Erythroblast (primary cell): ENCODE measurements around the gene CHN2.

Source experiments
- DNase-seq, 2 experiments: peaks; one replicate each; lab custom pipeline; 2025; lab: John Stamatoyannopoulos, UW
- GATA1 ChIP-seq: IDR thresholded peaks from 2 replicates; pipeline ENCODE4 v1.6.1; 2011; ENCODE audit warnings: low read depth, mild to moderate bottlenecking, control low read depth, low read length, moderate library complexity
- POLR2A ChIP-seq: IDR thresholded peaks from 2 replicates; pipeline ENCODE4 v1.6.1; 2011; ENCODE audit warnings: mild to moderate bottlenecking, low read length

The CHN2 gene

DNA sequence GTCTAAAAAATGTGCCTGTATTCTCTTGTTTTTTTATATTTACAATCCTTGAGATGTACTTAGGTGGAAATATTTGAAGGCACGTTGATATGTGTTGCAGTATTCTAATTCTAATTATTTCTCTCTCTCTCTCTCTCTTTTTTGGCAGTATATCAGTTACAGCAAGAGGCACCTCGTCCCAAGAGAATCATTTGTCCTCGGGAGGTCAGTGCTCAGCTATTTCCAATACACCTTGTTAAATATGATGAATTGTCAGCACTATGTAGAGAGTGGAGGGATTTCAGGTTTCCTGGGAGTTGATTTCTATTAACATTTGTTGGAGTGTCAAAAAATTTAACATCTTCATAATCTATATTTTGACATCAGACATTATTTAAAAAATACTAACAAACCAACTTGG is 173.2 kb downstream of the CHN2 start:
- no peak for DNase-seq
- TF ChIP-seq GATA1 (no peak), POLR2A (no peak)

DNA sequence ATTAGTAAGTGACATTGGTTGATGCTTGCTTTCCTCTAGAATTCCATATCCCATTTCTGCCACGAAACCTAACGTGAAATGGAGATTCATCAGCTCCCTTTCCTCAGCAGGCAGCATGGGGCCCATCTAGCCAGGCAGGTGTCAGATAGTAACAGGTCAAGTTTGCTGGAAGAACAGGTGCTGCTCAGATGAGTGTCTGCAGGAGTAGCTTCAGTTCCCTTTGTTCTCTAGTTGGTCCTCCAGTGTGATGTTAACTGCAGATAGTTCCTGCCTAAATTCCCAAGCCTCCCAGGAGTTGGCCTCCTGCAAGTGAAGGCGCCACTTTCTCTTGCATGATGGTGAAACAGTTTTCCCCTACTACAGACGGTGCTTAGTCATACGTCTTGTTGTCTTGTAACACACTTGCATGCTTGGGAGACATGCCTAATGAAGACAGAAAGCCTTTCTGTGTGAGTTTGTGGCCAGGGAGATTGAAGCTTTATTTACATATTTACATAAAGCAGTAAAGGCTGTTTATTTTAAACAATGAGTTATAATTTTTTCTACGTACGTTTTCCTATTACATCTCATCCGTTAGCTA is 175.4 kb downstream of the CHN2 start:
- TF ChIP-seq POLR2A = no peak
- no peak for TF ChIP-seq GATA1
- DNase-seq = no peak

DNA sequence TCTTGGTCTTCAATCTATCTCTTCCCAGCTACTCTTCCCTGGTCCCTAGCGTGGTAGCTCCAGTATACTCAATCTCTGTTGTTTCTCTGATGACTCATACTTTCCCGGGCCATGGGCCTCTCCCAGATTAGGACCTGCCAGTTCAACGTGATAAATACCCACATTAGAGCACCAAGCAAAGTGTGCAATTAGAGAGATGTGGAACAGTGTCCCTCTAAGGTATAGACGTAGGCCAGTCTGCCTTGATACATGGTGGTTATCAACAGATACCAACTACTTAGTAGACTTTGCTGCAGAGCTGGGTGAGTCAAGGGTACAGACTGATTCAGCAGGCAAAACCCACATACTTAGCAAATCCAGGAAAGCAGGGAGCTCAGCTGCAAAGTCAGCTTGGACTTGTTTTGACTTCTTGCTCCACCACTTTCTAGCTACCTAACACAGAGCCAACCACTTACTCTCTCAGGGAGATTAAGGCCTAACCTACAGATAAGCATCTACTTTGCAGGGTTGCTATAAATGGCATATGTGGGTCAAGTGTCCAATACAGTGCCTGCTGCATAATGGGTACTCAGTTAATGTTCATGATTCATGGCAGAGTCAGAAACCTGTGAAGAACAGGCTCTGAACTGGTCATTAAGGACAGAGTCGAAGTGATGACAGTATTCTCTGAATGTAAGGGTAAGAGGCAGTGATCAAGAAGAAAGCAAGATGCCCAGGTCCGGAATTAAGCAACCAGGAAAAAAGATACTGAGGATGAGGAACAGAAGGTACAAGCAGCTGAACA is 176.1 kb downstream of the CHN2 start:
- no peak for DNase-seq
- TF ChIP-seq GATA1 (no peak), POLR2A (no peak)

DNA sequence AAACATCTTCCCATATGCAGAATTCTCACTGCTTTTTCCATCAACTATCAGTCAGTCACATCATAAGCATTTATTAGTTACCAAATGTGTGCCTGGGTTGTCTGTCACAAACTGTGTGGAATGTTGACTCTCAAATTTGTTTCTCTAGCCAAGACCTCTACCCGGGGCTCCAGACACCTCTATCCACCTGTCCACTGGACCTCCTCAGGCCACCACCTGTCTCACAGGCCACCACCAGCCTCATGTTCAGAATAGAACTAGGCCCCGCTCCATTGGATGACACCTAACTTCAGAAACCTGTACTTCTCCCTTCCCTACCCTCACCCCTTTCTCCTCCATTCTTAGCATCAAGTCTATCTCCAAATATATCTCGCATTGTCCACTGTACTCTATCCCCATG is 176.9 kb downstream of the CHN2 start:
- no peak for TF ChIP-seq GATA1
- no peak for DNase-seq

DNA sequence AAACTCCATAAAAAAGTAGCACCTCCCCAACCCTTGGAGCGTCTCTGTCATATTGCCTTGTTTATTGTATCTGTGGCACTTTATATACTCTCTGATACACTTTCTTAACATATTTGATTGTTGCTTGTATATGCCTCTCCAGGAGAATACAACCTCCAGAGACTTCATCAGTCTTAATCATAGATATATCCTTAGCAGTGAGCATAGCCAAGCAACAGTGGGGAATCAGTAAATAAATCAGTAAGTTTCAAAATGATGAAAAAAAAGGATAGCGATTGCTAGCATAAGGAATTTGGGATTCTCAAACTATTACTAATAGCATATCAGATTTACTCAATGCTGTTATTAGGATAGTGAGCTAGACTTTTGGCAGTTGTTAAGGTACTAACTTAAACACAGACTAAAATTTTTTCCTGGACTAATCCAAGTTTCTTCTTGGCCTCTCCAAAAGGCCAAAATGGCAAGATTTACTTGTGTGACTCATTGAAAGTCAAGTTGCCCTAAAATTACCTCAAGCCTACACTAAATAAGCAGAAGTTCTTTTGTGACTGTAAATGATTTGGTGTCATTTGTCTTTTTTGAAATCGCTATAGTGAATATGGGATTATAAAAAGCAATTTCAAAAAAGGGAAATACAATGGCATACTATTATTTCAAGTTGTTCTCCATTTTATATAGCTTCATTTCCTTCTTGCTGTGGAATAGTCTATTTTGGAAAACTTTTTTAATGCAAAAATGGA is 177.9 kb downstream of the CHN2 start:
- TF ChIP-seq POLR2A (no peak), GATA1 (no peak)
- no peak for DNase-seq

DNA sequence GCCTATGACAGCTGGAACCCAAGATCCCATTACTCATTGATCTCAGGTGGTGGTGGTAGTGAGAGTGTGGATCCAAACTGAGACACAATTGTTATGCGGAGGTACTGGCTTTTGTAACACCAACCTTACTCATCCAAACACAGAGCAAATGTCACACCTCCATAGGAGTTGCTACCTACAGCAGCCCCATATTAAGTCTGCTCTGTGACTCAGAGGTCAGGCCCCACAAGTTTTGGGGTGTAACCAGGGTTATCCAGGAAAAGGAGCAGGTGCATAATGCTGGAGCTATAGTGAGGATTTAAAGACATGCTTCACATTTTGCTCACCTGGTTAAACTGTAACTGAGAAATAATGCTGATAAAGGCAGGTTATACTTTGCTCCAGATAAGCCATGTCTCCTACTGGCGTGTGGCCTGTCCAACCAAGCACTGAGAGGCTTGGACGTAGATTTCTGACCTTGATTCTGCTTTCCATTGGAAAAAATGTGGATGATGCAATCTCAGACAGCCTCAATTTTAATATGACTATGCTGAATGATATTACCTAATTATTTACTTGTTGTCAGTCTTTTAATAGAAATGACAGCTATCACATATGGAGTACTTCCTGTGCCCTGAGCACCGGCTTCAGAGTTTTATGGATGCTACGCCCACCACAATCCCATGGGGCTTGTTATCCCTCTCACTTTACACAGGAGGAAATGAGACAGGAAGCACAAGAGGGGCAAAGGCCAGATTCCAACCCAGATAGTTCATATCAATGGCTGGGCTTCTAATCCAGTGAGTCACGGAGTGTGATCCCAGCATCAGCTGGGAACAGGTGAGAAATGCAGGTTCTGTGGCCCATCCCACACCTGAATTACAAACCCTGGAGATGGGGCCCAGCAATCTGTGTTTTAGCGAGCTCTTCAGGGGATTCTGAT is 181.3 kb downstream of the CHN2 start:
- no peak for DNase-seq
- TF ChIP-seq GATA1 (no peak), POLR2A (no peak)

DNA sequence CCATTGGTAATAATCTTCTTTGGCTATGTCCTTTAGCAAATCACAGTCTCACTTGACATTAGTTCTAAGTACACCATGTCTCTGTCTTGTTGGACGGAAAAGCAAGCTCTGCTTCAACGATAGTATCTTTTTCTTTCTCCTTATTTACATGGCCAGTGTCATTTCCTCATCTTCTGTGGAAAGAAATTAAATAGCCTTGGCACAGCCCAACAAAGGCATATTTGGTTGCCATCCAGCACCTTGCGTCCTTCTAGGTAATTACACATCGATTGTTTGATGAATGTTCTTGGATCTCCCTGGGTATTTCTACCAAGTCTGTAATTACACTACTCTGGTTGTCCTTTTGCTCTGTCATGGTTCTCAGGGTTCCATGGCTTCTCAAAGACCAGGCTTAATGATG is 183.1 kb downstream of the CHN2 start:
- TF ChIP-seq GATA1 = no peak
- TF ChIP-seq POLR2A = no peak
- no peak for DNase-seq

DNA sequence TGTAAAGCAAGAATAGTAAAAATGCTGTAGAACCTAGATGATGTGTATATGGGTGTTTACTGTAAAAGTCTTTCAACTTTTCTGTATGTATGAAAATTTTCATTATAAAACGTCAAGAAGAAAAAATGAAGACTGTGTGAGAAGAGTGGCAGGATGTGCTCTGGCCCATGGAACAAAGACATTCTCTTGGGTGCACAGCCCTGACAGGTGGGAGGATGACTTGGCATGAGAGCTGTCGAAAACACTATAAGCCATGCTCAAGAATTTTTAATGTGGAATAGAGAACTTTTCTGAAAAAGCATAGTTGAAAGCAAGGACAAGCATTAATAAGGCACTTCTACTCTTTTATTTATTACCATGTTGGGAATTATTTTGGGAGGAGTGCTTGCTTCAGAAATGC is 185.0 kb downstream of the CHN2 start:
- TF ChIP-seq POLR2A (no peak), GATA1 (no peak)
- no peak for DNase-seq

DNA sequence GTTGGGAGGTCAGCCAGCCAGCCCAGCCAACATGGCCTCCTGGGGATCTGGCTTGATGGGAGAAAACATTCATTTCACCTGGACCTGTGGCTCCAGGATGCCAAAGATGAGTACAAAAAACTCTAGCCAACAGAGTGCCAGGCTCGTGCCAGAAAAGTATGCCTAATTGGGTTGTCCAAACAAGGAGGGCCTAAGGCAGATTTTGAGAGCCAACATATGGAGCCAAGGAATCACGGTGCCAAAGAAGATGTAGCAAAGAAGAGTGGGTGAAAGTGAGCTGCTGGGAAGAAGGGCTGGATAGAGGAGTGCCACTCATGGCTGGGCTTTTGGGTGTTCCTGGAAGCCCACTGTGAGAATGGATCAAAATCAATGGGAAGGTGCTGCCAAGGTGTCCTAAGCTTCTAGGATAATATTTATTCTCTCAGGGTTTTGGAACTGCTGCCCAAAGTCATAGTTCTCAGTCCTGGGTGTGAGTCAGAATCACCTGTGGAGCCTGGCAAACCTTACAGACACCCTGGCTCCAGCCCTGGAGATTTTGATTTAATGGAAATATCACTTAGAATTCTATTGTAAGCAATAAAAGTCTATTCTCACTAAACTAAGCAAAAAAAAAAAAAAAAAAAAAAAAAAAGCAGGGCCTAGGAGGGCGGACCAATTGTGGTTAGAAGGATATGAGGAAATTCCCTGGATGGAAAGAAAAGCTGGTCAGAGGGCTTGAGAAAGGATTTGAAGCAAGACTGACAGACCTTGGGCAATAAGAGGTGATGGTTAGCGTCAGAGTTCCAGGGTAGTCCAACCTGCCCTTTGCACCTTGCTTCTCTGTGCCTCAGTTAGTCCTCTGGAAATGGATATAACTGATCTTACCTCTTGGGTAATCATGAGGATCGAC is 186.9 kb downstream of the CHN2 start:
- DNase-seq = no peak
- TF ChIP-seq GATA1 = no peak
- TF ChIP-seq POLR2A = no peak

DNA sequence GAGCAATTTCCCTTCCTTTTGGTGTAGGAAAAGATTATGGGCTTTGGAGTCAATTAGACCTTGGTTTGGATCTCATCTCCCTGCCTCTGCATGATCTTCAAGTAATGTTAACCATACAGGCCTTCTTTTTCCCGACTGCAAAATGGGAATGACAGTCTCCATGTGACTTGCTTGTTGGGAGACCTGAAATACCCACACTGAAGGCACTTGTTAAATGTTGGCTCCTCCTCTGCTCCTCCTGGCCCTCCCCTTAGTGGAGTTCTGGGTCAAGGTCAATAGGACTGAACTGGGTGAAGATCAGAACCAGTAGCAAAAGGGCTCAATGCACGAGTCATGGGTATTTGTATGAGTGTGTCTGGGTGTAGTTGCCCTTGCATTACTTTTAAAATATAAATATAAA is 189.7 kb downstream of the CHN2 start:
- no peak for DNase-seq

DNA sequence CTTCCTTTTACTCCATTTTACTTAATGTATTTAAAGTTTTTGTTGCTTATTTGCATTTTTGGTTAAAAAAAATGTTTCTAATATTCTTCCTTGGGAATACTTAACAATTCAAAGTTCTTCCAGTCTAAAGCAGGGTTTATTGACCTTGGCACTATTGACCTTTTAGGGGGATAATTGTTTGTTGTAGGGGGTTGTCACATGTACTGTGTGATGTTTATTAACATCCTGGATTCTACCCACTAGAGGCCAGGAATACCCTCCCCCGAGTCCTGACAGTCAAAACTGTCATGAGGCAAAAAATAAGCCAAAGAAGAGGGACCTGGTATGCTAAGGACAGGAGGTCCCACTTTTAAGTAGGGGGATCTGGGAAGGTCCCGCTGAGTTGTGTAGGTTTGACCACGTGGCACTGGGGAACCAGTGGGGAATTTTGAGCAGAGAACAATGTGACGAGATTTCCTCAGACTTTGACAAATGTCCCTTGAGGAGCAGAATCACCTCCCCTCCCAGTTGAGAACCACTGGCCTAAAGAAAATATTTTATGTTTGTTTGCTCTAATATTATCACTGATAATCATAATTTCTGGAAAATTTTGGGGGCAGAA is 190.7 kb downstream of the CHN2 start:
- TF ChIP-seq GATA1 = no peak
- TF ChIP-seq POLR2A = no peak
- no peak for DNase-seq

More for the DNA sequence above, 189.7 kb downstream of the CHN2 start:
- TF ChIP-seq POLR2A = no peak
- TF ChIP-seq GATA1 = no peak

DNA sequence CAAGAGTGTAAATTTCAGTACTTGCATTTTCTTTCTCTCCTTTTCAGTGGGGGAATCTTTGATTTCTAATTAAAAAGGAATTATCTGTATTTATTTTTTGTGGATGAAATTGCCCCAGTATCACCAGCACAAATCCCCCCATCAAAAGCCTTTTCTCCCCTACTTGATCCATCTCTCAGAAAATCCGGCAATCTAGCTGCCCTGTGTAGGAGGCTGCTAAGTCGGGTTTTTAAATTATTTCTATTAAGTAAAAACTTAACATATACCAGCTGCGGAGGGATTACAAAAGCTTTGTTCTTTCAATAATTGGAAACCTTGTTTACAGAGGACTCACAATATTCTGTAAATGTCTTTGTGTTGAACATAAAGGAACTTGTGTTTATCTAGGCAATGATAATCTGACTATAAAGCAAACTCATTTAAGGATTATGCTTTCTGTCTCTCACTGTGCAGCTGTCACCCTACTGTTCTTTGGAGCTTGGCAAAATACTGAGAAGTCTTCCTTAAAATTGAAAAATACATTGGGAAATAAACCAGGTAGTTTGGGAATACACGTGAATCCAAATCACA is 191.7 kb downstream of the CHN2 start:
- no peak for DNase-seq
- TF ChIP-seq POLR2A = no peak
- no peak for TF ChIP-seq GATA1
